ENCODE results near the gene TTC3.

TTC3 gene

GRCh38 chr21:37237346-37237745 is 164.3 kb downstream of the TTC3 start:
- peak overlapping the region; percentile 47 for H3K27ac ChIP-seq
- TF ChIP-seq CTCF (conservative IDR thresholded peaks at IDR 0.05): no peak

GRCh38 chr21:37237764-37238163 is 164.7 kb downstream of the TTC3 start:
- no peak for TF ChIP-seq CTCF (conservative IDR thresholded peaks at IDR 0.05)
- H3K27ac ChIP-seq: peak overlapping the region; percentile 47

- H3K27ac ChIP-seq: no peak overlapping the region
- TF ChIP-seq CTCF (conservative IDR thresholded peaks at IDR 0.05): no peak
These were observed 167.9 kb downstream of the TTC3 start for GRCh38 chr21:37240978-37241377.

GRCh38 chr21:37241426-37241825 is 168.4 kb downstream of the TTC3 start:
- no peak overlapping the region for H3K27ac ChIP-seq
- TF ChIP-seq CTCF (conservative IDR thresholded peaks at IDR 0.05): no peak

- H3K27ac ChIP-seq: no peak overlapping the region
These were observed 170.9 kb downstream of the TTC3 start for GRCh38 chr21:37243961-37244360.

GRCh38 chr21:37244501-37245095 is 171.5 kb downstream of the TTC3 start:
- H3K27ac ChIP-seq: no peak overlapping the region
- no peak for TF ChIP-seq CTCF (conservative IDR thresholded peaks at IDR 0.05)

More at GRCh38 chr21:37243961-37244360, 170.9 kb downstream of the TTC3 start:
- TF ChIP-seq CTCF (conservative IDR thresholded peaks at IDR 0.05): no peak

GRCh38 chr21:37245151-37245550 is 172.1 kb downstream of the TTC3 start:
- no peak overlapping the region for H3K27ac ChIP-seq
- TF ChIP-seq CTCF (conservative IDR thresholded peaks at IDR 0.05): no peak
